GM20000 (cell line): ENCODE data around the gene ZFP92.
"Not testable (repeated sequence)": the region's sequence is repeated elsewhere in the genome, so short reads cannot be mapped to it uniquely, and the experiment has no call there.

Source experiments
- DNase-seq: peaks from one replicate; pipeline ENCODE4 v3.0.0; 2012; ENCODE audit warnings: low spot score
- TF ChIP-seq, protein P1 (sequence below): IDR thresholded peaks from 2 replicates; pipeline ENCODE4 v1.5.1; 2012; ENCODE audit warnings: mild to moderate bottlenecking, control low read depth; ENCODE audit errors: extremely low read depth, missing control alignments

ZFP92 gene

DNA sequence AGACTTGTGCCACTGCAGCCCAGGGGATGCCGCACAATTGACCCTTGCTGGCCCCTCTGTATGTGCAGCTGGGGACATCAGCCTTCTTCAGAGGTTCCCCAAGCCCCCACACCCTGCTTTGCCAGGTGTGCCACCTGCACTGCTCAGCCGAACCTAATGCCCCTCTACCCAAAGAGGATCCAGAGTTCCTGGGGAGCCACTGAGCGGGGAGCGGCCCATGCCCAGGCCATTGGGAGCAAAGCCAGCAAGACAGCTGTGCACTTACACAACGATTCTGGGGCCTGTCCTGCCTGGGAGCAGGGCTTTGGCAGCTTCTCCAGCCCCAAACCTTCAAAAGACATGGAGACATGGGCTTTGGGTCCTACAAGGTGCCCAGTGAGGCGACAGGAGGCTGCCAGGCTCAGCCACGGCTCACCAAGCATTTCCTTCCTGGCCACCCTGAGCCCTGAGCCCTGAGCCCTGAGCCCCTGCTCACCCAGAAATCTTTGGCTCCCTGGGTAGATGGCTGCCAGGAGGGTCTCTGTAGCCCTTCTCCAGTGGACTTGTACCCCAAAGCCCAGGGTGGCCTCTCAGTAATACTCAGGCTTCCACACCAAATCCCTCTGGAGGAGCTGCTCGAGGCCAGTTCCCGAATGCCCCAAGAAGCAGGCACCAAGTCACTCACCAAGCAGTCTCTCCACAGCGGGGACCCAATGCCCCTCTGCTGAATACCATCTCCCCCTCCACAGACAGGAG, 23.1 kb upstream of the ZFP92 start:
- TF ChIP-seq, protein P1, sequence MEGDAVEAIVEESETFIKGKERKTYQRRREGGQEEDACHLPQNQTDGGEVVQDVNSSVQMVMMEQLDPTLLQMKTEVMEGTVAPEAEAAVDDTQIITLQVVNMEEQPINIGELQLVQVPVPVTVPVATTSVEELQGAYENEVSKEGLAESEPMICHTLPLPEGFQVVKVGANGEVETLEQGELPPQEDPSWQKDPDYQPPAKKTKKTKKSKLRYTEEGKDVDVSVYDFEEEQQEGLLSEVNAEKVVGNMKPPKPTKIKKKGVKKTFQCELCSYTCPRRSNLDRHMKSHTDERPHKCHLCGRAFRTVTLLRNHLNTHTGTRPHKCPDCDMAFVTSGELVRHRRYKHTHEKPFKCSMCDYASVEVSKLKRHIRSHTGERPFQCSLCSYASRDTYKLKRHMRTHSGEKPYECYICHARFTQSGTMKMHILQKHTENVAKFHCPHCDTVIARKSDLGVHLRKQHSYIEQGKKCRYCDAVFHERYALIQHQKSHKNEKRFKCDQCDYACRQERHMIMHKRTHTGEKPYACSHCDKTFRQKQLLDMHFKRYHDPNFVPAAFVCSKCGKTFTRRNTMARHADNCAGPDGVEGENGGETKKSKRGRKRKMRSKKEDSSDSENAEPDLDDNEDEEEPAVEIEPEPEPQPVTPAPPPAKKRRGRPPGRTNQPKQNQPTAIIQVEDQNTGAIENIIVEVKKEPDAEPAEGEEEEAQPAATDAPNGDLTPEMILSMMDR: no peak
- no peak for DNase-seq

DNA sequence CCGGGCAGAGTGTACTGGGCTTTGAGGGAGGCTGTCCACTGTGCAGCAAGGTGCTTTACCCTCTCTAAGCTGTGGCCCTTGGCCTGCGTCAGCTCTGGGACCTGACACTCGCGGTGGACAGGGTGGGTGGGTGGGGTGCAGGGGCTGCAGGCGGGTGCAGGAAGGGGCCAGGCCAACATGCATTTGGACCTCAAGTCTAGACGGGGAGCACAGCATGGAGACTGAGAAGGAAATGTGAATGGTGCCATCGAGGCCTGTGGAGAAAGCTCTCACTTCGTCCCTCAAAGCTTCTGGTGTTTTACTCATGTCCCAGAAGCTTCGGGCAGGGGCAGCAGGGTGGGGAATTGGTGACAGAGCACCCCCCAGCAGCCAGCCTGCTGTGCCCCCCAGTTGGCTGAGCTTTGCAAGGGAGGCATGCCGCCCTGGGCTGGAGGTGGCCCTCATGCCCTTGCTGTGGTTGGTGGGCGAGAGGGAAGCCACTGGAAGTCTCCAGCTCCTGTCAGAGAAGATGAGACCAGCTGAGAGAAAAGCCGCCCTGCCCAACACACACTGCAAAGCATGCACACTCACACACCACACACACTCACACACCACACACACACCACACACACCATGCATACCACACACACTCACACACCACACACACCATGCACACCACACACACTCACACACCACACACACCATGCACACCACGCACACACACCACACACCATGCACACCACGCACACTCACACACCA, 22.4 kb upstream of the ZFP92 start:
- TF ChIP-seq, protein P1: no peak
- DNase-seq: no peak

DNA sequence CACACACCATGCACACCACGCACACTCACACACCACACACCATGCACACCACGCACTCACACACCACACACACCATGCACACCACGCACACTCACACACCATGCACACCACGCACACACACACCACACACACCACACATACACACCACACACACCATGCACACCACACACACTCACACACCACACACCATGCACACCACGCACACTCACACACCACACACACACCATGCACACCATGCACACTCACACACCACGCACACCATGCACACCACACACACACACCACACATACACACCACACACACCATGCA, 21.9 kb upstream of the ZFP92 start:
- not testable (repeated sequence) for DNase-seq

DNA sequence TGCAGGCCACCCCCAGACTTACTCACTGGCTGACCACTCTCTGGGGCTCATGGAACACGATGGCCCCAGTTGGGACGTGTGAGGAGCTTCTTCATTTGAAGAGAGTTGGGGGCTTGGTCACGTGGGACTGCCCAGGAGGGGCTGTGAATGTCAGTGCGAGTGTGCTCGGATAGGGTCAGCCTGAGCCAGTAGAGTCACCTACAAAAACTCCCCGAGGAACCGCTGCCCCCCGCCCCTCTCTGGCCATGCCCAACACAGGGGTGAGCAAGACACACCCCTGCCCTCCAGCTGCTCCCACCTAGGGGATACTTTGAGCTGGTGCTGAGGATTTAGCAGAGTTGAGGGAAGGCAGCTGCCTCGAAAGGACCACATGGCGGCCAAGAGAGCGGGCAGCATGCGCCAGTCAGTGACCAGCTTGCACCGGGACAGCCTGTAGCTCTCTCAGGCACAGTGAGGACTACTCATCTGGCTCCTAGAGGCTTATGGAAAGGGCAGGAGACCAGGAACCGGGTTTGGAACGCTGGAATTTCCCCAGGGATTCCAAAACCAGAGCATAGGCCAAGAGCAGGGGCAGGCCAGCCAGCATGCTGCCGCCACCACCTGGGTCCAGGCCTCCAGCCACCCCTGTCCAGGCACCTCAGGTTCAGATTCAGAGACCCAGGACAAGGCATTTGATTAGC, 18.5 kb upstream of the ZFP92 start:
- DNase-seq: no peak
- TF ChIP-seq, protein P1: no peak

DNA sequence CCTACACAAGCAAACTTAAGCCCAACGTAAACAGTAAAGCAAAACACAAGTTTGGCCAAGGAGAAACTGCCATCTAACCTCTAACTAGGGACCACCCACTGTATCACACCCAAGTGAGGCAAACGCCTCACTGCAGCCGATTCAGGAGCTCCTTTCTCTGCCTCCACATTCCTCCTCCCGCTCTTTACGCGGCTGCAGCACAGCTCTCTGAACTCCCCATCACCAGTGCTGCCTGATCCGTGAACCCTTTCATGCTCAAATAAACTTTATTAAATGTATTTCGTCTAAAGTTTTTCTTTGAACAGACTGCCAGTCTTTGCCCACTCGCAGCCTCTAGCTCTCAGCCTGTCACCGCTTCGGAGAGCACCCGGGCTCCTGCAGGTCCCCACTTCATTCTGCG, 16.7 kb upstream of the ZFP92 start:
- TF ChIP-seq, protein P1: no peak
- no peak for DNase-seq

DNA sequence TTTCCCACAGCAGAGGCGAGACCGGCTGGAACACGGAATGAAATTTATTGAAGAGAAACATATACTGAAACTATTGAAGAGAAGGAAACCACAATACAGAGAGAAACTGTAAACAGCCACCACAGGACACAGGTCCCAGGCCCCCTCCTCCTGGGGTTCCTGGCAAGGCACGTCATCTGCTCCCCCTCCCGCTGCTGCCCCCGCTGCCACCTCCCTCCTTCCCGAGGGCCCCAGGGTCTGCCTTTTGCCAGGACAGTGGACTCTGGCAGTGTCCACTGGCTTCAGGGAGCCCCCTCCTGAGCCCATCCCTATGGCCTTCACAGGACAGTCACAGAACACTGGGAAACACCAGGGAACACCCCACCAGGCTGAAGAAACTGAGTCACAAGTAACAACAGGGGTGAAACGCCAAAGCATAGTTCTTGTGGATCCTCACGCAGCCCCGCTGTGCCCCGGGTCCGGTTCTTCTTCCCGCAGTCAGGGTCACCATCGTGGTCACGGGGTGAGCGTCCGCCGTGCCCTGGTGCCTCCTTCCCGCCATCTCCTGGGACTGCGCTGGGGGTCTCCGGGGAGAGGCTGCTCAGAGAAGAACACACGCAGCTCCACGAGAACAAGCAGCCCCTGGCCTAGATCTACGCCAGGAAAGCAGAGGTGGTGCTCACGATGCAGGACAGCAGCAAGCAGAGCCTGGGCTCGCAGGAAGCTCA, 15.5 kb upstream of the ZFP92 start:
- TF ChIP-seq, protein P1: no peak
- no peak for DNase-seq

DNA sequence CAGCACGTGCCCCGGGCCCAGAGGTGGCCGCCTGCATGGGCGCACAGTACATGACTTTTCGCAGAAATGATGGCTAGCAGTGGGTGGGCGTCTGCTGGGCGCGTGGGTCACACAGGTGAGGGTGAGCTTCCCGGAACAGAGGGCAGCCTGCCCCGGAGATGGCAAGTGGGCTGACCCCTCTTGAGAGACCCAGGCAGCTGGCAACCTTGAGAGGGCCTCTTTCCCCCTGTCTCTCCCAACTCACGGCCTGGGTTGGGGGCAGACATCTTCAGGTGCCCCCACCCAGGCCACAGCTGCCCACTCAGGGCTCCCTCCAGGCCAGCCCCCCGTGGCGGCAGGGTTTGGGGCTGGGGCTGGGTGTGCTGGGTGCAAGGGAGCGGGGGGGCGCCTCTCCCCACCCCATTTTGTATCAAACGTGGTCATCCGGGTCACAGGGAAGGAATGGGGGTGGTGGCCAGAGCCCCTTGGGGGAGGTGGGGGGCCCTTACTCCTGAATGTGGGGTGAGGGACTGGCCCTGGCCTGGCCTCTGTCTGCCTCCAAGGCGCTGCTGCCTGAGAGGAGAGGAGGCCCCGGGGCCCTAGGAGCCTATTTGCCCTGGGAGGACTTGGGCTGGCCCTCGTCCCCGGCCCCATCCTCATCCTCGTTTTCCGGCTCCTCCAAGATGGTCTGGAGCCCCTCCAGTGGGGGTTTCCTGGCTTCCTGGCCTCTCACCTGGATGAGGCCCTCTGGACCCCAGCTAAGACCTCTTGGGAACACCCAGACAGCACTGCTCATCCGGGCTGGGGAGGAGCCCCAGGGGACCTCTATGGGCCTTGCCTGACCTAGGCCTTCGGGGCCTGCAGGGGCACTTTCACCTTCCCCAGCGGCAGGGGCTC, 14.7 kb upstream of the ZFP92 start:
- TF ChIP-seq, protein P1: no peak
- no peak for DNase-seq
